GM12801 (cell line): ENCODE data around the gene ZNF547.

Experiments
- CTCF ChIP-seq: IDR thresholded peaks from one replicate; pipeline ENCODE4 v1.5.1; 2011; ENCODE audit warnings: control low read depth; ENCODE audit not compliant: insufficient read length; ENCODE audit errors: extremely low read depth

The ZNF547 gene

GRCh38 chr19:57324992-57325391 is 38.4 kb upstream of the ZNF547 start:
- TF ChIP-seq CTCF, result no peak

GRCh38 chr19:57327993-57328392 is 35.4 kb upstream of the ZNF547 start:
- TF ChIP-seq CTCF, result no peak

GRCh38 chr19:57334191-57334590 is 29.2 kb upstream of the ZNF547 start:
- no peak for TF ChIP-seq CTCF

GRCh38 chr19:57338877-57339276 is 24.5 kb upstream of the ZNF547 start:
- no peak for TF ChIP-seq CTCF

GRCh38 chr19:57342582-57342981 is 20.8 kb upstream of the ZNF547 start:
- no peak for TF ChIP-seq CTCF

GRCh38 chr19:57348136-57348535 is 15.2 kb upstream of the ZNF547 start:
- TF ChIP-seq CTCF, result no peak

- TF ChIP-seq CTCF, result no peak
Measured at GRCh38 chr19:57350877-57351805, 12.2 kb upstream of the ZNF547 start, which contains the start of gene ZNF304. Gene ZNF304, plus strand, starts transcription at chr19:57351271. Its CDS starts 394 bp downstream, at chr19:57351665.
